Pericardium fibroblast (primary cell): ENCODE measurements around the gene TDRD3. TPM values are rescaled to one million over a fixed set of nuclear protein-coding genes. Genes with fewer than 3 reads are reported as not detected.

Source experiments
- total RNA-seq: library from RNA; depleted of rRNA; stranded (reverse); fragments of >200 nt; gene quantifications from 2 replicates; pipeline ENCODE4 v1.2.3, GENCODE V29; 2015

TDRD3 gene
- total RNA-seq, result 7.6 and 11.4 TPM in 2 replicates

GRCh38 chr13:60396783-60397703 lies at the start of gene TDRD3:
Gene TDRD3, plus strand, starts transcription at chr13:60397220. Its CDS starts 145 bp downstream, at chr13:60397365.

Other genes starting within 250 kb of the TDRD3 start
- gene DIAPH3, start 233.3 kb upstream of the TDRD3 start, total RNA-seq, result 1.5 and 8.8 TPM in 2 replicates